GM12878 (cell line): Measurements from ENCODE around the gene MYO3B. TPM values are rescaled to one million over a fixed set of nuclear protein-coding genes. Genes with fewer than 3 reads are reported as not detected.

ENCODE experiments used
- ATAC-seq: fragments of 200-7000 bp; cut with Tn5 transposase; 3 replicates; pipeline ENCODE4 v1.9.1; 2020; ENCODE audit warnings: mild to moderate bottlenecking, moderate library complexity
- BruUV-seq: library from RNA; stranded (reverse); fragments of 400-500 nt; replicated peaks from 2 replicates; lab custom pipeline; 2021; lab: Mats Ljungman, UMichigan
- CTCF ChIA-PET: fragments of 300-600 bp; sonication (Branson Sonifier 250); formaldehyde crosslinking; extraction: SDS; loops from one replicate; lab custom pipeline; 2021; ENCODE audit warnings: inconsistent platforms; lab: Yijun Ruan, JAX
- POLR2A ChIA-PET: fragments of 350-600 bp; formaldehyde crosslinking; extraction: SDS; loops from one replicate; lab custom pipeline; 2021; ENCODE audit warnings: inconsistent platforms; lab: Charles Lee
- RAD21 ChIA-PET: fragments of 300-600 bp; sonication (Branson Sonifier 250); formaldehyde crosslinking; loops from one replicate; lab custom pipeline; 2023; ENCODE audit warnings: antibody characterized with exemption; ENCODE audit not compliant: unreplicated experiment; lab: Charles Lee
- SMC1A ChIA-PET: fragments of 300-600 bp; sonication (Branson Sonifier 250); formaldehyde crosslinking; loops from one replicate; lab custom pipeline; 2023; ENCODE audit not compliant: unreplicated experiment, uncharacterized antibody; lab: Charles Lee
- DNase-seq: peaks from one replicate; pipeline ENCODE4 v3.0.0-alpha.2; 2011; ENCODE audit warnings: low read depth, low spot score
- FAIRE-seq: peaks from 3 replicates; lab custom pipeline; 2011; peaks lifted over from hg19 to GRCh38; lab: Jason Lieb, UNC
- H2AFZ ChIP-seq: 2 replicates; pipeline ENCODE4 v1.6.0; 2011; ENCODE audit warnings: low read depth, low read length, control low read depth; ENCODE audit not compliant: control insufficient read depth
- H3K27ac ChIP-seq: 2 replicates; pipeline ENCODE4 v1.5.1; 2011; ENCODE audit warnings: control low read depth; ENCODE audit not compliant: control insufficient read depth, insufficient read depth
- H3K27me3 ChIP-seq, 2 experiments: replicated peaks in 1 of 2; 2 replicates each; pipeline versions ENCODE4 v1.6.0 to v1.6.1; 2011; ENCODE audit warnings: low read length in 1 of 2; ENCODE audit not compliant: control insufficient read depth in 2 of 2, insufficient read depth in 2 of 2
- H3K36me3 ChIP-seq, 2 experiments: 2 replicates each; pipeline ENCODE4 v1.5.1; 2011; ENCODE audit warnings: low read length in 1 of 2; ENCODE audit not compliant: control insufficient read depth in 2 of 2, insufficient read depth in 2 of 2
- H3K4me1 ChIP-seq: 2 replicates; pipeline ENCODE4 v1.6.1; 2011; ENCODE audit warnings: mild to moderate bottlenecking, low read length, moderate library complexity, mixed read lengths; ENCODE audit not compliant: control insufficient read depth, insufficient read depth
- H3K4me2 ChIP-seq: 2 replicates; pipeline ENCODE4 v1.6.0; 2011; ENCODE audit warnings: control low read depth; ENCODE audit not compliant: control insufficient read depth, insufficient read depth
- H3K4me3 ChIP-seq: fragments of 200-600 bp; sonication (generic); 2 replicates; pipeline ENCODE4 v1.5.1; 2016
- H3K79me2 ChIP-seq: 2 replicates; pipeline ENCODE4 v1.6.0; 2011; ENCODE audit warnings: low read length; ENCODE audit not compliant: control insufficient read depth, insufficient read depth
- H3K9ac ChIP-seq: 2 replicates; pipeline ENCODE4 v1.8.0; 2011; ENCODE audit warnings: low read length, control low read depth, mixed read lengths; ENCODE audit not compliant: control insufficient read depth, insufficient read depth
- H3K9me3 ChIP-seq: replicated peaks from 3 replicates; pipeline ENCODE4 v1.5.1; 2011; ENCODE audit warnings: mild to moderate bottlenecking, low read length; ENCODE audit not compliant: control insufficient read depth, insufficient read depth
- H4K20me1 ChIP-seq: 2 replicates; pipeline ENCODE4 v1.6.0; 2011; ENCODE audit not compliant: control insufficient read depth, insufficient read depth
- BMI1 ChIP-seq: fragments of 450-650 bp; IDR thresholded peaks from 2 replicates; pipeline ENCODE4 v1.6.1; 2016; ENCODE audit warnings: mild to moderate bottlenecking, moderate library complexity, borderline replicate concordance
- IRF4 ChIP-seq: IDR thresholded peaks from 2 replicates; pipeline ENCODE4 v1.6.1; 2011; ENCODE audit warnings: low read depth, low read length
- JUNB ChIP-seq: IDR thresholded peaks from 2 replicates; pipeline ENCODE4 v1.6.1; 2016; ENCODE audit warnings: antibody characterized with exemption, mild to moderate bottlenecking
- MEF2A ChIP-seq: IDR thresholded peaks from 2 replicates; pipeline ENCODE4 v1.6.1; 2011; ENCODE audit warnings: low read depth, mild to moderate bottlenecking, low read length, moderate library complexity; ENCODE audit not compliant: insufficient read depth
- PAX5 ChIP-seq: IDR thresholded peaks from 2 replicates; pipeline ENCODE4 v1.6.1; 2011; ENCODE audit warnings: low read depth, low read length, borderline replicate concordance
- POLR2AphosphoS5 ChIP-seq: IDR thresholded peaks from 2 replicates; pipeline ENCODE4 v1.6.1; 2011; ENCODE audit warnings: mild to moderate bottlenecking, low read length, inconsistent platforms
- SMAD1 ChIP-seq: fragments of 450-650 bp; IDR thresholded peaks from 2 replicates; pipeline ENCODE4 v1.6.1; 2018; ENCODE audit warnings: mild to moderate bottlenecking, low read depth; ENCODE audit not compliant: partially characterized antibody
- SPI1 ChIP-seq: IDR thresholded peaks from 2 replicates; pipeline ENCODE4 v1.6.1; 2011; ENCODE audit warnings: low read depth, mild to moderate bottlenecking, low read length, moderate library complexity, borderline replicate concordance; ENCODE audit not compliant: insufficient read depth
- SREBF1 ChIP-seq: IDR thresholded peaks from 2 replicates; pipeline ENCODE4 v1.6.1; 2012; ENCODE audit warnings: mild to moderate bottlenecking, low read length
- SREBF2 ChIP-seq: IDR thresholded peaks from 2 replicates; pipeline ENCODE4 v1.6.1; 2012; ENCODE audit warnings: mild to moderate bottlenecking, low read length
- WGBS: methylation state at CpG from one replicate; pipeline ENCODE4 v1.1.6; 2016; ENCODE audit warnings: low lambda C conversion rate; ENCODE audit not compliant: insufficient replicate concordance, insufficient coverage; ENCODE audit errors: missing lambda C conversion rate; 5-methylcytosine and 5-hydroxymethylcytosine counted together
- in situ Hi-C: fragments of 300-500 bp; cut with MboI; formaldehyde crosslinking; loops from 9 replicates; pipeline ENCODE4 v1.14.3; 2018; ENCODE audit warnings: mixed read lengths
- intact Hi-C: fragments of 100-400 bp; cut with micrococcal nuclease; formaldehyde crosslinking; loops from one replicate; pipeline ENCODE4 v1.14.2; 2022; ENCODE audit not compliant: unreplicated experiment
- polyA plus RNA-seq, 11 experiments: library from polyadenylated mRNA; depleted of rRNA in 4 of 11; unstranded in 6 of 11; stranded (reverse) in 5 of 11; fragments of >200 nt; fragmentation: Nextera tagmentation in 4 of 11; fragmentation: Illumina TruSeq in 1 of 11; extraction: Ambion mirVana in 4 of 11; extraction: Trizol in 1 of 11; gene quantifications; 1 replicate in 1 of 11; 2 replicates in 10 of 11; pipeline versions ENCODE4 v1.2.1 to v1.2.3, GENCODE V29; 2011 to 2016; ENCODE audit warnings: inconsistent platforms in 2 of 11, missing spikeins in 2 of 11, low read depth in 1 of 11
- total RNA-seq, 4 experiments: library from RNA; depleted of rRNA in 3 of 4; stranded (reverse); fragments of >200 nt in 3 of 4; fragmentation: Illumina TruSeq in 1 of 4; extraction: Trizol in 1 of 4; gene quantifications; 2 replicates each; pipeline versions ENCODE4 v1.2.1 to v1.2.3, GENCODE V29; 2013 to 2021
- TF ChIP-seq, protein P1 (sequence below): IDR thresholded peaks from 2 replicates; pipeline ENCODE4 v1.6.1; 2012; ENCODE audit warnings: low read depth, low read length, improper control_type of control experiment
- TF ChIP-seq, protein P2 (sequence below): fragments of 450-650 bp; IDR thresholded peaks from 2 replicates; pipeline ENCODE4 v1.6.1; 2017; ENCODE audit warnings: low read depth, mild to moderate bottlenecking, moderate library complexity
- TF ChIP-seq, protein P3 (sequence below): fragments of 450-650 bp; IDR thresholded peaks from 2 replicates; pipeline ENCODE4 v1.6.1; 2017; ENCODE audit warnings: borderline replicate concordance
- TF ChIP-seq, protein P4 (sequence below): IDR thresholded peaks from 2 replicates; pipeline ENCODE4 v1.6.1; 2012; ENCODE audit warnings: low read length, inconsistent platforms
- TF ChIP-seq, protein P5 (sequence below): fragments of 450-650 bp; IDR thresholded peaks from 2 replicates; pipeline ENCODE4 v1.6.1; 2018; ENCODE audit warnings: mild to moderate bottlenecking, low read depth, moderate library complexity; ENCODE audit not compliant: partially characterized antibody

Gene MYO3B
- total and polyA plus RNA-seq, 10 of the 15 experiments (the other 5 are each of a cell fraction or from before 2014, with no cell fraction given) = 1.1 to 7.1 (median 2.1) TPM

DNA sequence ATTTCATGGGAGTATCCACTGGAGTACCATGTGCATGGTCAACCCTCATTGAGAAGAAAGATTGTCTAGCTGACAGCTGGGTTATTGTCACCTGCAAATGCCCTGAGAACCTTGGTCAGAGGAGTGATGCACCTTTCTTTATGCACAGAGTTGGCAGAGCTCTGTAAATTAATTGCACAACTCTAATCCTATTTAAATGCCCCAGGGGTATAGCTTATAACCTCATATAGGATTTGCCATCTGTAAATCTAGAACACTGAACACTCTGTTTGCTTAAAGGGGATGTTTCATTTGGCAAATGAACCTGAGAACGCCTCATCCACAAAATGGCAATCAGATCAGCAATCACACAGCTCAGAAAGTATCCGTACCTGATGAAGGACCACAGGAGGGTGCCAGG lies 465.4 kb downstream of the MYO3B start:
- Histone ChIP-seq H3K4me2 (no peak overlapping the region), H3K79me2 (no peaks in the 10 kb centered on the region), H3K36me3 (no peaks in the 10 kb centered on the region), H3K27ac (no peak overlapping the region), H4K20me1 (no peaks in the 10 kb centered on the region), H3K9me3 (no peaks in the 10 kb centered on the region), H3K9ac (no peak overlapping the region), H2AFZ (no peak overlapping the region), H3K4me1 (no peaks in the 10 kb centered on the region), H3K27me3 (no peaks in the 10 kb centered on the region), H3K4me3 (no peak overlapping the region)
- no peak for ATAC-seq
- WGBS = 2% methylated on average over 2 of the region's 2 CpGs
- in situ Hi-C loops = no loop called here
- intact Hi-C loops = no loop called here
- no peak for DNase-seq
- FAIRE-seq = no peak
- CTCF ChIA-PET = interaction anchor here (0.6 to 1.1 kb wide), 3 partner anchors 67 to 654 kb away, joined by 3 read pairs; no protein-coding TSS in a partner anchor
- BruUV-seq = no TSS peak
- RAD21 ChIA-PET = interaction anchor here (0.9 to 2.9 kb wide), 2 partner anchors 36 to 149 kb away, joined by 6 to 8 read pairs; no protein-coding TSS in a partner anchor
- SMC1A ChIA-PET = interaction anchor here (0.6 to 1.5 kb wide), 4 partner anchors 17 to 181 kb away, joined by 3 to 5 read pairs (median 4); no protein-coding TSS in a partner anchor
- POLR2A ChIA-PET = interaction anchor here (0.6 kb wide), 1 partner anchor 814 kb away, joined by 3 read pairs; no protein-coding TSS in a partner anchor
- TF ChIP-seq SPI1 (no peak), SREBF2 (no peak), SREBF1 (no peak), IRF4 (no peak), PAX5 (no peak), SMAD1 (no peak), MEF2A (no peak), POLR2AphosphoS5 (no peak), BMI1 (no peak), JUNB (no peak)
- TF ChIP-seq, protein P1, sequence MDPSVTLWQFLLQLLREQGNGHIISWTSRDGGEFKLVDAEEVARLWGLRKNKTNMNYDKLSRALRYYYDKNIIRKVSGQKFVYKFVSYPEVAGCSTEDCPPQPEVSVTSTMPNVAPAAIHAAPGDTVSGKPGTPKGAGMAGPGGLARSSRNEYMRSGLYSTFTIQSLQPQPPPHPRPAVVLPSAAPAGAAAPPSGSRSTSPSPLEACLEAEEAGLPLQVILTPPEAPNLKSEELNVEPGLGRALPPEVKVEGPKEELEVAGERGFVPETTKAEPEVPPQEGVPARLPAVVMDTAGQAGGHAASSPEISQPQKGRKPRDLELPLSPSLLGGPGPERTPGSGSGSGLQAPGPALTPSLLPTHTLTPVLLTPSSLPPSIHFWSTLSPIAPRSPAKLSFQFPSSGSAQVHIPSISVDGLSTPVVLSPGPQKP = no peak
- TF ChIP-seq, protein P2, sequence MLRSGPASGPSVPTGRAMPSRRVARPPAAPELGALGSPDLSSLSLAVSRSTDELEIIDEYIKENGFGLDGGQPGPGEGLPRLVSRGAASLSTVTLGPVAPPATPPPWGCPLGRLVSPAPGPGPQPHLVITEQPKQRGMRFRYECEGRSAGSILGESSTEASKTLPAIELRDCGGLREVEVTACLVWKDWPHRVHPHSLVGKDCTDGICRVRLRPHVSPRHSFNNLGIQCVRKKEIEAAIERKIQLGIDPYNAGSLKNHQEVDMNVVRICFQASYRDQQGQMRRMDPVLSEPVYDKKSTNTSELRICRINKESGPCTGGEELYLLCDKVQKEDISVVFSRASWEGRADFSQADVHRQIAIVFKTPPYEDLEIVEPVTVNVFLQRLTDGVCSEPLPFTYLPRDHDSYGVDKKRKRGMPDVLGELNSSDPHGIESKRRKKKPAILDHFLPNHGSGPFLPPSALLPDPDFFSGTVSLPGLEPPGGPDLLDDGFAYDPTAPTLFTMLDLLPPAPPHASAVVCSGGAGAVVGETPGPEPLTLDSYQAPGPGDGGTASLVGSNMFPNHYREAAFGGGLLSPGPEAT = no peak
- TF ChIP-seq, protein P3, sequence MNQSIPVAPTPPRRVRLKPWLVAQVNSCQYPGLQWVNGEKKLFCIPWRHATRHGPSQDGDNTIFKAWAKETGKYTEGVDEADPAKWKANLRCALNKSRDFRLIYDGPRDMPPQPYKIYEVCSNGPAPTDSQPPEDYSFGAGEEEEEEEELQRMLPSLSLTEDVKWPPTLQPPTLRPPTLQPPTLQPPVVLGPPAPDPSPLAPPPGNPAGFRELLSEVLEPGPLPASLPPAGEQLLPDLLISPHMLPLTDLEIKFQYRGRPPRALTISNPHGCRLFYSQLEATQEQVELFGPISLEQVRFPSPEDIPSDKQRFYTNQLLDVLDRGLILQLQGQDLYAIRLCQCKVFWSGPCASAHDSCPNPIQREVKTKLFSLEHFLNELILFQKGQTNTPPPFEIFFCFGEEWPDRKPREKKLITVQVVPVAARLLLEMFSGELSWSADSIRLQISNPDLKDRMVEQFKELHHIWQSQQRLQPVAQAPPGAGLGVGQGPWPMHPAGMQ = no peak
- TF ChIP-seq, protein P4, sequence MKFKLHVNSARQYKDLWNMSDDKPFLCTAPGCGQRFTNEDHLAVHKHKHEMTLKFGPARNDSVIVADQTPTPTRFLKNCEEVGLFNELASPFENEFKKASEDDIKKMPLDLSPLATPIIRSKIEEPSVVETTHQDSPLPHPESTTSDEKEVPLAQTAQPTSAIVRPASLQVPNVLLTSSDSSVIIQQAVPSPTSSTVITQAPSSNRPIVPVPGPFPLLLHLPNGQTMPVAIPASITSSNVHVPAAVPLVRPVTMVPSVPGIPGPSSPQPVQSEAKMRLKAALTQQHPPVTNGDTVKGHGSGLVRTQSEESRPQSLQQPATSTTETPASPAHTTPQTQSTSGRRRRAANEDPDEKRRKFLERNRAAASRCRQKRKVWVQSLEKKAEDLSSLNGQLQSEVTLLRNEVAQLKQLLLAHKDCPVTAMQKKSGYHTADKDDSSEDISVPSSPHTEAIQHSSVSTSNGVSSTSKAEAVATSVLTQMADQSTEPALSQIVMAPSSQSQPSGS = no peak
- TF ChIP-seq, protein P5, sequence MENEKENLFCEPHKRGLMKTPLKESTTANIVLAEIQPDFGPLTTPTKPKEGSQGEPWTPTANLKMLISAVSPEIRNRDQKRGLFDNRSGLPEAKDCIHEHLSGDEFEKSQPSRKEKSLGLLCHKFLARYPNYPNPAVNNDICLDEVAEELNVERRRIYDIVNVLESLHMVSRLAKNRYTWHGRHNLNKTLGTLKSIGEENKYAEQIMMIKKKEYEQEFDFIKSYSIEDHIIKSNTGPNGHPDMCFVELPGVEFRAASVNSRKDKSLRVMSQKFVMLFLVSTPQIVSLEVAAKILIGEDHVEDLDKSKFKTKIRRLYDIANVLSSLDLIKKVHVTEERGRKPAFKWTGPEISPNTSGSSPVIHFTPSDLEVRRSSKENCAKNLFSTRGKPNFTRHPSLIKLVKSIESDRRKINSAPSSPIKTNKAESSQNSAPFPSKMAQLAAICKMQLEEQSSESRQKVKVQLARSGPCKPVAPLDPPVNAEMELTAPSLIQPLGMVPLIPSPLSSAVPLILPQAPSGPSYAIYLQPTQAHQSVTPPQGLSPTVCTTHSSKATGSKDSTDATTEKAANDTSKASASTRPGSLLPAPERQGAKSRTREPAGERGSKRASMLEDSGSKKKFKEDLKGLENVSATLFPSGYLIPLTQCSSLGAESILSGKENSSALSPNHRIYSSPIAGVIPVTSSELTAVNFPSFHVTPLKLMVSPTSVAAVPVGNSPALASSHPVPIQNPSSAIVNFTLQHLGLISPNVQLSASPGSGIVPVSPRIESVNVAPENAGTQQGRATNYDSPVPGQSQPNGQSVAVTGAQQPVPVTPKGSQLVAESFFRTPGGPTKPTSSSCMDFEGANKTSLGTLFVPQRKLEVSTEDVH = no peak
